GM19099 (cell line): ENCODE data around the gene SKA2.
A peak's percentile ranks its signal among the peaks of the same experiment; 100 is the strongest.

ENCODE experiments used
- POLR2A ChIP-seq: IDR thresholded peaks from 3 replicates; pipeline ENCODE4 v1.6.1; 2011; ENCODE audit warnings: low read depth; ENCODE audit not compliant: insufficient read length; ENCODE audit errors: extremely low read depth

SKA2 gene

DNA sequence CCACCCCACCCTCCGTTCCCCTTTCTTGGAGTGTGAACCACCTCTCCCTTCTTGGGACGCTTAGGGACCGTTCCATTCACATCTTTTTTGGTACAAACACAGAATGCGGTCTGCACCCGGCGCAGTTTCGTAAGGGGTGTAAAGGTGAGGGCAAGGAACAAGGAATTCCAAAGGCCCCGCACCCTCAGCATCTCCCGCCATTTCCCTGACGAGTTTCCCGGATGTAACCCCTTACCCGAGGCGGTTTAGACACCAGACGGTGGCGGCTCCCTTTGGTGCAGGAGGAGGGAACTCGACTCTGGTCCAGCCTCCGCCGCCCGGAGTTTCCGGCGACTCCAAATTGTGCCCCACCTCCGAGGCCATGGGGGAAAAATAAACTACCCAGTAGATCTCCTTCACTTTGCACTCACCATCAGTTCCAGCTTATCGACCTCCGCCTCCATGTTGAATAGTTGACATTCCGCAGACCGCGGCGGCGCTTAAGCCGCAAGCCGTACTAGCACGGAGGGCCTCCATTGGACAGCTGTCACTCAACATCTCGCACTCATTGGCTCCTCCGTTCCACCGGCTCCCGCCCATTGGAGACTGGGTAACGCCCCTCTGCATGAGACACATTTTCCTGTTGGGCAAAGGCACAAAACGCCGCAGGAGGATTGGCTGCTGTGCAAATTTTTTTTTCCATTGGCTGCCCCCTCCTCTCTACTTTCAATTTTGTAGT is at the start of gene SKA2:
Gene SKA2 (minus strand): TSS at position 466 of the 718 bp plus-strand sequence. CDS start 23 bp downstream, at position 443.
- peak; percentile 73 for TF ChIP-seq POLR2A

GRCh38 chr17:59202320-59202719 is 47.3 kb upstream of the SKA2 start:
- no peak for TF ChIP-seq POLR2A

- TF ChIP-seq POLR2A, result no peak
Measured at GRCh38 chr17:59199398-59199797, 44.4 kb upstream of the SKA2 start.

GRCh38 chr17:59193336-59193862 is 38.4 kb upstream of the SKA2 start:
- TF ChIP-seq POLR2A, result no peak

DNA sequence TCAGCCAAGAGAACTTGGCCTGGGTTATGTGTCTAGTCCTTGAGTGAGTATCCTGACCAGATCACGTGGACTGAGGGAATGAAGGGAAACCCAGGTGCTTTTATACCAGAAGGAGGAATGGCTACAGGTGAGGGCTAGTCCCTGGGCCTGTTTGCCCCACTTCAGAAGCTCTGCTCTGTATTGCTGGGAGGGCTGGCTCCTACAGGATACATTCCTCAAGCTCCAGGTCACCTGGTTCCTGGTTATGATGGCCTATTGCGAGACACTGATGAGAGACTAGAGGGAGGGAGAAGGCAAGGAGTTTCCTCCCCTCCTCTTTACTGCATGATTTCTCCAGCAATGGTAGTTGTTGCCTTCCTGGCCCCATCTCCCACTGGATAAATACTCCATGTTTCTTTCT is 35.8 kb upstream of the SKA2 start:
- TF ChIP-seq POLR2A, result no peak

DNA sequence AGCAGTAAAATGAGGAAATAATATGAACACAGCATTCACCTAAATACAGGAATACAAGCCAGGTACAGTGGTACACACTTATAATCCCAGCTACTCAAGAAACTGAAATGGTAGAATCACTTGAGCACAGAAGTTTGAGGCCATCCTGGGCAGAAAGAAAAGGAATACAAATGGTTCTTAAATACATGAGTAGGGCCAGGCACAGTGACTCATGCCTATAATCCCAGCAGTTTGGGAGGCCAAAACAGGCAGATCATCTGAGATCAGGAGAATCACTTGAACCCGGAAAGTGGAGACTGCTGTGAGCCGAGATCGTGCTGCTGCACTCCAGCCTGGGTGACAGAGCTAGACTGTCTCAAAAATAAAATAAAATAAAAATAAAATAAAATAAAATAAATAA is 31.9 kb upstream of the SKA2 start:
- no peak for TF ChIP-seq POLR2A

GRCh38 chr17:59185997-59186396 is 31.0 kb upstream of the SKA2 start:
- TF ChIP-seq POLR2A, result no peak

- no peak for TF ChIP-seq POLR2A
Measured at GRCh38 chr17:59181481-59181880, 26.5 kb upstream of the SKA2 start.

DNA sequence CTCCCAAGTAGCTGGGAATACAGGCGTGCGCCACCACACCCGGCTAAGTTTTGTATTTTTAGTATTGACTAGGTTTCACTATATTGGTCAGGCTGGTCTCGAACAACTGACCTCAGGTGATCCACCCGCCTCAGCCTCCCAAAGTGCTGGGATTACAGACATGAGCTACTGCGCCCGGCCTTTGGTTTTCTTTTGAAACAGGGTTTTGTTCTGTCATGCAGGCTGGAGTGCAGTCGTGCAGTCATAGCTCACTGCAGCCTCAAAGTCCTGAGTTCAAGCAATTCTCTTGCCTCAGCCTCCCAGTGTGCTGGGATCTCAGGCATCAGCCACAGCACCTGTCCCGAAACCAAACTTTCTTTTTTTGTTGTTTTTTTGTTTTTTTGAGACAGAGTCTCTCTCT is 25.6 kb upstream of the SKA2 start:
- no peak for TF ChIP-seq POLR2A

DNA sequence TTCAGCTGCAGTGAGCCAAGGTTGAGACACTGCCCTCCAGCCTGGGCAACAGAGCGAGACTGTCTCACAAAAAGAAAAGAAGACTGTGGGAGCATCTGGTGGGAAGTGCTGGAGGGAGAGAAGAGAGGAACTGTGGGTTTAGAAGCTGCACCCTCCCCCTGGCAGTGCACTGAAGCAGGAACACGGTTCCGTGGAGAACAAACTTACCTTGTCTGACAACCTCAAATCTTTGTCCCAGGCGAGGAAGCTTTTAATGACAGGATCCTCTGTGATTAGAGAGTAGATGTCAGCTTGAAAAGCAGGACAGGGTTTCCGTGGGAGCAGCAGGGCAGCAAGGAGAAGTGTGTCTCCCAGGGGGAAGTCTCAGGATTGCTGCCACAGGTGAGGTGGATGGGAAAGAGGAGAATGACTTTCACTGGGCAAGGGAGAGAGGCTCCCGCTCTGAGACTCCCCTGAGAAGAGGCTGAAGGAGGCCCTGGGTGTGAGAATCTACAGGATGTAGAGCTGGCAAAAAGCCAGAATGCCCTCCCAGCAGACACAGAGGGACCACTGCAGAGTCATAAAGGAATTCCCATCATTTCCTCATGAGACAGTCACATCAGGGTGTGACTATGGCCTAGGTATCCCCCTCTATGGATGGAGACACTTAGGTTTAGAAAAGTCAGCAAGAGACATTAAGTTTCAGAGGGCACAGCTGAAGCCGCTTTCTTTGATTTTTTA is 23.4 kb upstream of the SKA2 start:
- no peak for TF ChIP-seq POLR2A

- TF ChIP-seq POLR2A, result no peak
Measured at GRCh38 chr17:59175076-59175475, 20.1 kb upstream of the SKA2 start.

- no peak for TF ChIP-seq POLR2A
Measured at GRCh38 chr17:59174671-59175070, 19.7 kb upstream of the SKA2 start.

DNA sequence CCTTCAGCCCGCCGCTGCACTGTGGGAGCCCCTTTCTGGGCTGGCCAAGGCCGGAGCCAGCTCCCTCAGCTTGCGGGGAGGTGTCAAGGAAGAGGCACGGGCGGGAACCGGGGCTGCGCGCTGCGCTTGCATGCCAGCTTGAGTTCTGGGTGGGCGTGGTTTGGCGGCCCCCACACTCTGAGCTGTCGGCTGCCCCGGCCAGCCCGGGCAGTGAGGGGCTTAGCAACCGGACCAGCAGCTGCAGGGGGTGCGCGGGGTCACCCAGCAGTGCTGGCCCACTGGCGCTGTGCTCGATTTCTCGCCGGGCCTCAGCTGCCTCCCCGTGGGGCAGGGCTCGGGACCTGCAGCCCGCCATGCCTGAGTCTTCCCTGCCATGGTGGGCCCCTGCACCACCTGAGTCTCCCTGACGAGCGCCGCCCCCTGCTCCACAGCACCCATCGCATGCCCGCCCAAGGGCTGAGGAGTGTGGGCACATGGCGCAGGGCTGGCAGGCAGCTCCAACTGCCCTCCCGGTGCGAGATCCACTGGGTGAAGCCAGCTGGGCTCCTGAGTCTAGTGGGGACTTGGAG is 17.5 kb upstream of the SKA2 start:
- no peak for TF ChIP-seq POLR2A

DNA sequence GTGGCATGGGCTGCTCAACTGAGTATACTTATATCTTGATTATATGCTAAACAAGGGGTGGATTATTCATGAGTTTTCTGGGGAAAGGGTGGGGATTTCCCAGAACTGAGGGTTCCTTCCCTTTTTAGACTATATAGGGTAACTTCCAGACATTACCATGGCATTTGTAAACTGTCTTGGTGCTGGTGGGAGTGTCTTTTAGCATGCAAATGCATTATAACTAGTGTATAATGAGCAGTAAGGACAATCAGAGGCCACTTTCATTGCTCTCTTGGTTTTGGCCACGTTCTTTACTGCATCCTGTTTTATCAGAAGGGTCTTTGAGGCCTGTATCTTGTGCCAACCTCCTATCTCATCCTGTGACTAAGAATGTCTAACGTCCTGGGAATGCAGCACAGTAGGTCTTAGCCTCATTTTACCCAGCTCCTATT is 12.6 kb upstream of the SKA2 start:
- no peak for TF ChIP-seq POLR2A

DNA sequence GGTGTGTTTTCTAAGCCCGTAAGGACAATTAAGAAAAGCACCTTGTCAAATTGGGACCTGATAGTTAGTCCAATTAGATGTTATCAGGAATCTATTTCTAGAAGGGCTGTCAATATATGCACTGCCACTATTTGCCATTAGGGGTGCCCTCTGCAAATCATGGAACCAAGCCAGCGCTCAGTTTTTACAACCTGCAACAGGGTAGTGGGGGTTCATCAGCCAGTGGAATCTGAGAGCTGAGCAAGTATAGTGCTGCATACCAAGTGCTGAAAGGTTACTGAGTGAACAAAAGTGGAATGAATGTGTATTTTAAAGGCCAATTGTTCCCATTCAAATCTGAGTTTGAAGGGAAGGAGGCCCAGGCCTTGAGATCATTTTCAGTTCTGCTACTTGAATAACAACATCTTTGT is 11.0 kb upstream of the SKA2 start:
- no peak for TF ChIP-seq POLR2A

GRCh38 chr17:59161477-59161876 is 6.5 kb upstream of the SKA2 start:
- no peak for TF ChIP-seq POLR2A
